ENCODE data around the gene SYPL2.

Gene SYPL2

DNA sequence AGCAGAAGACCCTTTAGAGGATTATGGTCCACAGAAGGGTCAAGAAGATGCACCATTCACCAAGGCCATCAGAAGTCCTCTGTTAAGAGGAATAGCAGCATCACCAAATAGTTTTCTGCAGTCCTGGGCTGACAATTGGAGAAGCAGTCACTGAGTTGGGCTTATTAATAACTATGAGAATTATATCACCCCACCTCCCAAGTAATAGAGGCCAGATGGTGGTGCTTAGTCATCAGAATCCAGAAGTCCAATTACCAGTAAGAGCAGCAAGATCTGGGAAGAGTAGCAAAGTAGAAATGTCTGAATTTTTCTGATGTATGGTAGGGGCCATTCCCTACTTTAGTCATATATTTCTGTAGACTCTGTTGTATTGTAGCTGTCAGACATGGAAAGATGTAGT, 34.0 kb upstream of the SYPL2 start:
- Mint-ChIP-seq H3K9me3 (peaks cover 8% of the 10 kb centered on the region), H3K27ac (no peak overlapping the region), H3K27me3 (ENCODE audit: low read depth) (no peaks in the 10 kb centered on the region), H3K4me1 (peaks cover 4% of the 10 kb centered on the region), H3K36me3 (ENCODE audit: low read depth) (no peaks in the 10 kb centered on the region), H3K4me3 (no peak overlapping the region)
- TF ChIP-seq, protein P1, sequence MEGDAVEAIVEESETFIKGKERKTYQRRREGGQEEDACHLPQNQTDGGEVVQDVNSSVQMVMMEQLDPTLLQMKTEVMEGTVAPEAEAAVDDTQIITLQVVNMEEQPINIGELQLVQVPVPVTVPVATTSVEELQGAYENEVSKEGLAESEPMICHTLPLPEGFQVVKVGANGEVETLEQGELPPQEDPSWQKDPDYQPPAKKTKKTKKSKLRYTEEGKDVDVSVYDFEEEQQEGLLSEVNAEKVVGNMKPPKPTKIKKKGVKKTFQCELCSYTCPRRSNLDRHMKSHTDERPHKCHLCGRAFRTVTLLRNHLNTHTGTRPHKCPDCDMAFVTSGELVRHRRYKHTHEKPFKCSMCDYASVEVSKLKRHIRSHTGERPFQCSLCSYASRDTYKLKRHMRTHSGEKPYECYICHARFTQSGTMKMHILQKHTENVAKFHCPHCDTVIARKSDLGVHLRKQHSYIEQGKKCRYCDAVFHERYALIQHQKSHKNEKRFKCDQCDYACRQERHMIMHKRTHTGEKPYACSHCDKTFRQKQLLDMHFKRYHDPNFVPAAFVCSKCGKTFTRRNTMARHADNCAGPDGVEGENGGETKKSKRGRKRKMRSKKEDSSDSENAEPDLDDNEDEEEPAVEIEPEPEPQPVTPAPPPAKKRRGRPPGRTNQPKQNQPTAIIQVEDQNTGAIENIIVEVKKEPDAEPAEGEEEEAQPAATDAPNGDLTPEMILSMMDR (IDR thresholded peaks at IDR 0.05; ENCODE audit: unreplicated experiment in 3 of 3), result no peak

DNA sequence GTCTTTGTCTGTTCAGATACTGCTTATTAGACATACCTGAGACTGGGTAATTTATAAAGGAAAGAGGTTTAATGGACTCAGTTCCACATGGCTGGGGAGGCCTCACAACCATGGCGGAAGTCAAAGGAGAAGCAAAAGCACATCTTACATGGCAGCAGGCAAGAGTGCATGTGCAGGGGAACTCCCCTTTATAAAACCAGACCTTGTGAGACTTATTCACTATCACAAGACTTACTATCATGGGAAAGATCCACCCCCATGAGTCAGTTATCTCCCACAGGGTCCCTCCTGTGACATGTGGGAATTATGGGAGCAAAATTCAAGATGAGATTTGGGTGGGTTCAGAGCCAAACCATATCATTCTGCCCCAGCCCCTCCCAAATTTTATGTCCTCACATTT, 33.0 kb upstream of the SYPL2 start:
- peaks cover 8% of the 10 kb centered on the region for H3K9me3 Mint-ChIP-seq
- H3K27ac Mint-ChIP-seq, result no peak overlapping the region
- H3K27me3 Mint-ChIP-seq (ENCODE audit: low read depth), result no peaks in the 10 kb centered on the region
- H3K4me1 Mint-ChIP-seq, result no peaks in the 10 kb centered on the region
- no peak overlapping the region for H3K4me3 Mint-ChIP-seq
- TF ChIP-seq, protein P1 (IDR thresholded peaks at IDR 0.05; ENCODE audit: unreplicated experiment in 3 of 3), result no peak
- H3K36me3 Mint-ChIP-seq (ENCODE audit: low read depth), result no peaks in the 10 kb centered on the region

DNA sequence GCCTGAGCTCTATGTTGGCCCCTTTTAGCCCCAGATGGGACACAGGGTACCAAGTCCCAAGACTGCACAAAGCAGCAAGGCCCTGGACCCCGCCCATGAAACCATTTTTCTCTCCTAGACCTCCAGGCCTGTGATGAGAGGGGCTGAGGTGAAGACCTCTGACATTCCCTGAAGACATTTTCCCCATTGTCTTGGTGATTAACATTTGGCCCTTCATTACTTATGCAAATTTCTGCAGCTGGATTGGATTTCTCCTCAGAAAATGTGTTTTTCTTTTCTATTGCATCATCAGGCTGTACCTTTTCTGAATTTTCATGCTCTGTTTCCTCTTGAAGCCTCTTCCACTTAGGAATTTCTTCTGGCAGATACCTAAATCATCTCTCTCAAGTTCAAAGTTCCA, 31.9 kb upstream of the SYPL2 start:
- Mint-ChIP-seq H3K4me1 (no peaks in the 10 kb centered on the region), H3K27me3 (ENCODE audit: low read depth) (no peaks in the 10 kb centered on the region), H3K27ac (no peak overlapping the region), H3K36me3 (ENCODE audit: low read depth) (no peaks in the 10 kb centered on the region), H3K9me3 (peaks cover 8% of the 10 kb centered on the region), H3K4me3 (no peak overlapping the region)
- TF ChIP-seq, protein P1 (IDR thresholded peaks at IDR 0.05; ENCODE audit: unreplicated experiment in 3 of 3), result no peak

DNA sequence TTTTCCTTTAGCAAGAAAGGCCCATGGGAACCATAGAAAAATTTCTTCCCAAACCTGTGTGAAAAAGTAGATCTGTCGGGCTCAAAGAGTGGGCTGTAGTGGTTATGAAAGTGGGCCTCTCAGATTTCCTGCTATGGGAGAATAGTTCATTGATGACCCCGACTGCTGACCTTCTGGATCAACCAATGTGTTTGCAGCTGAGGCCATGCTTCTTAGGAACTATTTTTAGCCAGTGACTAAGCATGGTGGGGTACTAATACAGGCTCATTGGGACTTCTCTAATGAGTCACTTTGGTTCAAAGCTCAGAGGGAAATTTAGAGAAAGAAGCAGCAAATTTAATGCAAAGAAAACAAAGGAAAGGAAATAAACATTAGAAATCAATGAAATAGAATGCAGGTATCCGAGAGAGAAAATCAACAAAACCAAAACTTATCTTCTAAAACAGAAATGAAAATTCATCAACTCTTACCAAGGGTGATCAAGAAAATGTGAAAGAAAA, 27.5 kb upstream of the SYPL2 start:
- TF ChIP-seq, protein P1 (IDR thresholded peaks at IDR 0.05; ENCODE audit: unreplicated experiment in 3 of 3), result no peak
- no peak overlapping the region for H3K27ac Mint-ChIP-seq
- no peaks in the 10 kb centered on the region for H3K27me3 Mint-ChIP-seq (ENCODE audit: low read depth)
- no peaks in the 10 kb centered on the region for H3K36me3 Mint-ChIP-seq (ENCODE audit: low read depth)
- H3K4me3 Mint-ChIP-seq, result no peak overlapping the region
- H3K4me1 Mint-ChIP-seq, result no peaks in the 10 kb centered on the region
- H3K9me3 Mint-ChIP-seq, result peaks cover 6% of the 10 kb centered on the region

DNA sequence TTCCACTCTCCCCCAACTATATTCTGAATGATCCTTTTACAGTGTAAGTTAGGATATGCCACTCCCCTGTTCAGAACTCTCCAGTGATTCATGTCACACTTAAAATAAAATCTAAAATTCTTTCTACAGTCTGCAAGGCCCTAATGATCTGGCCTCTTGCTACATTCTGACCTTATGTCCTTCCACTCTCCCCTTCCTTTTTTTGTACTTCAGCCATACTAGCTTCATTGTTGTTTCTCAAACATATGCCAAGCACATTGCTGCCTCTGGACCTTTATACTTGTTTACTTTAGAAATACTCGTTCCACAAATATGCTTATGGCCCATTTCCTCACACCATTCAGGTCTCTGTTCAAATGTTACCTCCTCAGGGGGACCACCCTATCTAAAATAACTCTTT, 25.3 kb upstream of the SYPL2 start:
- H3K4me1 Mint-ChIP-seq, result no peaks in the 10 kb centered on the region
- TF ChIP-seq, protein P1 (IDR thresholded peaks at IDR 0.05; ENCODE audit: unreplicated experiment in 3 of 3), result no peak

DNA sequence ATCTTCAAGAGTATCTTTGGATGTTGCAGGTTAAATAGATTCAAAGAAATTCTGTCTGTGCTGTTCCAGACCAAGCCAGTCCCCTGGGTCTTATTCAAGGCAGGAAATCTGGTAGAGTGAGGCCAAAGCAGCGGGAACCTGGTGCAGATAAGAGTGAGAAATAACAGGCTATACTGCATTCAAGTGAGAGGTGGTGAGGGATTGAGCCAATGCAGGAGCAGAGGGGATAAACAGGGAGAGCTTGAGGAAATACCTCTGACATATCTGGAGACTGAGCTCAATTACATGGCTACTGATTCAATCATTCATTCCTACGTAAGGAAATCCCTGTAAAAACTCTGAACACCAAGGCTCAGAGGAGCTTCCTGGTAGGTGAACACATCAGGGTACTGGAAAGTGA, 22.9 kb upstream of the SYPL2 start:
- H3K27me3 Mint-ChIP-seq (ENCODE audit: low read depth), result peaks cover 22% of the 10 kb centered on the region
- no peaks in the 10 kb centered on the region for H3K36me3 Mint-ChIP-seq (ENCODE audit: low read depth)
- TF ChIP-seq, protein P1 (IDR thresholded peaks at IDR 0.05; ENCODE audit: unreplicated experiment in 3 of 3), result no peak
- no peak overlapping the region for H3K27ac Mint-ChIP-seq
- H3K9me3 Mint-ChIP-seq, result no peaks in the 10 kb centered on the region
- H3K4me1 Mint-ChIP-seq, result no peaks in the 10 kb centered on the region
- no peak overlapping the region for H3K4me3 Mint-ChIP-seq

More for the DNA sequence above, 25.3 kb upstream of the SYPL2 start:
- Mint-ChIP-seq H3K4me3 (no peak overlapping the region), H3K36me3 (ENCODE audit: low read depth) (no peaks in the 10 kb centered on the region), H3K9me3 (no peaks in the 10 kb centered on the region), H3K27ac (no peak overlapping the region), H3K27me3 (ENCODE audit: low read depth) (peaks cover 5% of the 10 kb centered on the region)
